Stomach (tissue), 9 donors: ENCODE measurements around the gene GFAP. TPM values are rescaled to one million over a fixed set of nuclear protein-coding genes. Genes with fewer than 3 reads are reported as not detected.
A peak's percentile ranks its signal among the peaks of the same experiment; 100 is the strongest.

Experiments used
- DNase-seq, 2 donors: peaks; one replicate each; pipeline versions ENCODE4 v3.0.0 to v3.0.0-alpha.2; 2013 to 2019
- H3K27ac ChIP-seq, 5 donors: fragments of 200-600 bp in 4 of 5; sonication (generic) in 4 of 5; one replicate each; pipeline ENCODE4 v1.5.1; 2013 to 2019; ENCODE audit warnings: mild to moderate bottlenecking in 1 of 5, moderate library complexity in 1 of 5
- H3K27me3 ChIP-seq, 3 donors: fragments of 200-600 bp; sonication (generic); one replicate each; pipeline ENCODE4 v1.5.1; 2017 to 2019; ENCODE audit warnings: mixed run types in 1 of 3
- H3K36me3 ChIP-seq, 4 donors: fragments of 200-600 bp; sonication (generic); 1 replicate in 3 of 4; 2 replicates in 1 of 4; pipeline ENCODE4 v1.5.1; 2016 to 2019
- H3K4me1 ChIP-seq, 4 donors: fragments of 200-600 bp; sonication (generic); one replicate each; pipeline ENCODE4 v1.5.1; 2016 to 2019
- H3K4me3 ChIP-seq, 4 donors: fragments of 200-600 bp; sonication (generic) in 3 of 4; one replicate each; pipeline ENCODE4 v1.5.1; 2016 to 2019; ENCODE audit warnings: mild to moderate bottlenecking in 1 of 4
- H3K9me3 ChIP-seq, 4 donors: fragments of 200-600 bp; sonication (generic); one replicate each; pipeline ENCODE4 v1.5.1; 2016 to 2019
- CTCF ChIP-seq, 7 experiments: fragments of 450-650 bp in 4 of 7; fragments of 200-600 bp in 3 of 7; sonication (generic) in 3 of 7; IDR thresholded peaks; one replicate each; pipeline ENCODE4 v1.5.1; 2016 to 2019; ENCODE audit warnings: antibody characterized with exemption in 7 of 7, control low read depth in 2 of 7, mild to moderate bottlenecking in 1 of 7
- EP300 ChIP-seq: sonication (generic); formaldehyde crosslinking; IDR thresholded peaks from one replicate; pipeline ENCODE4 v1.6.1; 2017; ENCODE audit warnings: antibody characterized with exemption
- POLR2A ChIP-seq, 4 donors: fragments of 450-650 bp; IDR thresholded peaks; one replicate each; pipeline ENCODE4 v1.6.1; 2016; ENCODE audit warnings: antibody characterized with exemption in 4 of 4, control low read depth in 2 of 4, mild to moderate bottlenecking in 1 of 4, moderate library complexity in 1 of 4
- POLR2AphosphoS5 ChIP-seq, 3 donors: sonication (generic); formaldehyde crosslinking; IDR thresholded peaks; one replicate each; pipeline ENCODE4 v1.6.1; 2016; ENCODE audit warnings: antibody characterized with exemption in 3 of 3
- WGBS, 5 donors: extraction: QIAGEN DNeasy Blood & Tissue Kit in 3 of 5; methylation state at CpG; one replicate each; pipeline versions ENCODE4 v1.1.5 to v1.1.7; 2013 to 2018; 5-methylcytosine and 5-hydroxymethylcytosine counted together
- intact Hi-C: fragments of 100-400 bp; cut with DNase I; formaldehyde crosslinking; loops from one replicate; pipeline ENCODE4 v1.15.1; 2023; ENCODE audit warnings: low total_unique reads
- polyA plus RNA-seq, 3 donors: library from polyadenylated mRNA; stranded (reverse); fragments of 200-250 nt; gene quantifications; one replicate each; pipeline ENCODE4 v1.2.3, GENCODE V29; 2013
- total RNA-seq, 5 donors: library from RNA; depleted of rRNA; stranded (reverse); fragments of >200 nt; gene quantifications; one replicate each; pipeline versions ENCODE4 v1.1.0 to v1.2.3, GENCODE V29; 2014 to 2016
- donor health status: healthy with polysubstance abuse.
- donor health status: Bipolar disorder and iron deficiency.
- donor health status: healthy.

The GFAP gene
- total and polyA plus RNA-seq, 8 donors: 0.15 to 9.7 (median 0.80) TPM; not detected in 4

DNA sequence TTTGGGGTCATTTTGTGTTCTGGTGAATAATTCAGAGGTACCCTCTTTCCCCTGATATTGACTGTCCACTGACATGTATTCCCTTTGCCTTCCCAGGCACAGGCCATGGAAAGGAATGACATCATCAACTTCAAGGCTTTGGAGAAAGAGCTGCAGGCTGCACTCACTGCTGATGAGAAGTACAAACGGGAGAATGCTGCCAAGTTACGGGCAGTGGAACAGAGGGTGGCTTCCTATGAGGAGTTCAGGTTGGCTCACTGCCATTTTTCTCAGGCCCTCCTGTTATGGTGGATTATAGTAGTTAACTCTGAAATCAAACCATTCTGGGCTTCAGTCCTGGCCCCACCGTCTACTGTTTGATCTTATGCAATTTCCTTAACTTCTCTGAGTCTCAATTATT, 14.4 kb downstream of the GFAP start:
- Histone ChIP-seq H3K4me1 (peaks cover 31 to 50% (median 44%) of the 10 kb centered on the region in 4 donors), H3K27ac (peak overlapping the region in 2 of 5 donors; percentile 93), H3K4me3 (no peak overlapping the region), H3K9me3 (no peaks in the 10 kb centered on the region), H3K27me3 (no peaks in the 10 kb centered on the region), H3K36me3 (peaks cover 0 to 10% (median 6%) of the 10 kb centered on the region in 4 donors)
- TF ChIP-seq POLR2AphosphoS5 (IDR thresholded peaks at IDR 0.05) (peak in 1 of 3 donors; percentile 30), EP300 (no peak)
- DNase-seq: peak in 1 of 2 donors; percentile 79
- intact Hi-C loops: no loop called here
- WGBS, 5 donors: 21 to 39% (median 30%) methylated on average over 3 of the region's 3 CpGs

DNA sequence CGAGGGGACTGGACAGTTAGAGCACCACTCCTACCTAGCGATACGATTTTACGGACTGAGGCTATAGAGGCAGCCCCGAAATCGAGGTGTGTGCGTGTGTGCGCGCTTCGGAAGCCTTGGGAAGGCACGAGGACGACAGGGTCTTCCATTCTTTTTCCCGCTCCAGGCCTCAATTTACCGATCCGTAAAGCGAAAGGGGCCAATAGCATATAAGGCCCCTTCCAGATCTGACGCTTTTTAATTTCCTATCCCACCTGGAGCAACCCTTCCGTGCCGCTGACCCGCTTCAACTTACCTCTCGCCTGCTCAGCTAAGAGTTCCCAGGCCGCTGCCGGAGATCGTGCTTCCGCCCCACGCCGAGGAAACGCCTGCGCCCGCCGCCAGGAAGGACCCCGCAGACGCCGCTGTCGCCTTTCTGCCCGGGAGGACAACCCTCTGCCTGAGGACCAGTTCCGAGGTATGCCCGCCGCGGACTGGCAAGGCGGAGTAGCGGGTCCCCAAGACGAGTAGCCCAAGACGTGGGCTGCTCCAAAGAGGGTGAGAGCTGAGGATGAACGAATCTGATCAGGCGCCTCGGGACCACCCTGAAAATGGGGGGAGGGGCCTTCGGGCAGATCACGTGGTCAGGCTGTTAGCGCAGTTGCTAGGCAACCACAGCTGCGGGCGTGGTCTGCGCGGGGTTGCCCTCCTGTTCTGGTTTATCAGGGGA, 16.1 kb downstream of the GFAP start, which contains the start of gene EFTUD2:
TSS of gene EFTUD2 (minus strand) at position 372 of the 709 bp plus-strand sequence. CDS start 4,924 bp downstream, outside the sequence.
- intact Hi-C loops: no loop called here

DNA sequence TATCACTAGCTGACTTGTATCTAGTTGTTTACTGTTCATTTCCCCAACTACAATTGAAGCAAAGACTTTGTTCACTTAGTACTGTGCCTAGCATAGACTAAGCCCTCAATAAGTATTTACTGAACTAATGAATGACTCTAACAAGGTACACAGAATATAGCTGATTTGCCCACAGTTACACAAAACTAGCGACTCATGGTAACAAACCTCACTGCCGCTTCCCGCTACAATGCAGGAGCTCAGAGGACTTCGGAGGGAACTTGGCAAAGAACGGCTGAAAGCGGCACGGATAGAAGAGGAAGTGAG, 16.6 kb downstream of the GFAP start:
- Histone ChIP-seq H3K27me3 (no peaks in the 10 kb centered on the region), H3K4me3 (peak overlapping the region; percentile 63 to 94 (median 84)), H3K4me1 (peaks cover 28 to 55% (median 40%) of the 10 kb centered on the region in 4 donors), H3K36me3 (peaks cover 6 to 24% (median 20%) of the 10 kb centered on the region in 4 donors), H3K9me3 (no peaks in the 10 kb centered on the region), H3K27ac (peak overlapping the region; percentile 89 to 97 (median 93))
- intact Hi-C loops: no loop called here
- no peak for DNase-seq
- 0 to 2% (median 0%) methylated on average over 7 of the region's 7 CpGs for WGBS, 5 donors
- TF ChIP-seq POLR2AphosphoS5 (IDR thresholded peaks at IDR 0.05): no peak

More for the DNA sequence above, 16.1 kb downstream of the GFAP start, which contains the start of gene EFTUD2:
- peak; percentile 65 to 92 (median 72) for TF ChIP-seq POLR2AphosphoS5 (IDR thresholded peaks at IDR 0.05)
- peak in 1 of 4 donors; percentile 16 for TF ChIP-seq POLR2A (IDR thresholded peaks at IDR 0.05)
- TF ChIP-seq CTCF (IDR thresholded peaks at IDR 0.05): peak in 1 of 7 experiments; percentile 36
- no peak for TF ChIP-seq EP300
- H3K9me3 ChIP-seq: no peaks in the 10 kb centered on the region
- H3K4me1 ChIP-seq: peaks cover 28 to 55% (median 40%) of the 10 kb centered on the region in 4 donors
- peak within 1 kb of the TSS; percentile 63 to 94 (median 84) for H3K4me3 ChIP-seq
- 0% methylated on average over 39 to 54 of the region's 54 CpGs for WGBS, 5 donors
- no peaks in the 10 kb centered on the region for H3K27me3 ChIP-seq
- DNase-seq: peak; percentile 92 to 98
- peak within 1 kb of the TSS; percentile 89 to 97 (median 93) for H3K27ac ChIP-seq
- H3K36me3 ChIP-seq: peaks cover under 1 to 19% (median 15%) of the 10 kb centered on the region in 4 donors

- Histone ChIP-seq H3K9me3 (no peaks in the 10 kb centered on the region), H3K27me3 (no peaks in the 10 kb centered on the region), H3K27ac (no peak overlapping the region), H3K4me1 (peaks cover 13 to 47% (median 30%) of the 10 kb centered on the region in 4 donors), H3K36me3 (peaks cover 19 to 58% (median 53%) of the 10 kb centered on the region in 4 donors), H3K4me3 (no peak overlapping the region)
- no peak for DNase-seq
- intact Hi-C loops: no loop called here
- 92 to 99% (median 96%) methylated on average over 4 of the region's 4 CpGs for WGBS, 5 donors
- no peak for TF ChIP-seq POLR2A (IDR thresholded peaks at IDR 0.05)
- no peak for TF ChIP-seq POLR2AphosphoS5 (IDR thresholded peaks at IDR 0.05)
- TF ChIP-seq CTCF (IDR thresholded peaks at IDR 0.05): no peak
- no peak for TF ChIP-seq EP300
Observed at GRCh38 chr17:44894642-44895041, 20.7 kb downstream of the GFAP start.

DNA sequence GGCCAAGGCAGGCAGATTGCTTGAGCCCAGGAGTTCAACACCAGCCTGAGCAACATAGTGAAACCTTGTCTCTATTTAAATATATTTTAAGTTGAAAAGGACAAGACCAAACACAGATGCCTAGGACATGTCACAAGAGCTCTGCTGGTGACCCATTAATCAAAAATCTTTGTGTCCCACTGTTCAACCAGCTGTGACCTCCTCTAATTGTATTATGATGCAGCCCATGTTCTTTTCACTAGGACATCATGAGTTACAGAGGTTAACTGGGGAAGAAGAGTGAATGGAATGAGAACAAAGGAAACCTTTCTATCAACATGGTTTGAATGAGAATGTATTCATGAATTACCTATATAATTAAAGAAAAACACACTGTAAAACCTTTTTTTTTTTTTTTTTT, 23.1 kb downstream of the GFAP start:
- H3K4me1 ChIP-seq: peaks cover 0 to 41% (median 21%) of the 10 kb centered on the region in 4 donors
- H3K36me3 ChIP-seq: peaks cover 19 to 80% (median 63%) of the 10 kb centered on the region in 4 donors
- DNase-seq: no peak
- H3K4me3 ChIP-seq: no peak overlapping the region
- H3K27me3 ChIP-seq: no peaks in the 10 kb centered on the region
- intact Hi-C loops: no loop called here
- no peak for TF ChIP-seq POLR2AphosphoS5 (IDR thresholded peaks at IDR 0.05)
- TF ChIP-seq CTCF (IDR thresholded peaks at IDR 0.05): no peak
- no peak for TF ChIP-seq POLR2A (IDR thresholded peaks at IDR 0.05)
- TF ChIP-seq EP300: no peak
- H3K9me3 ChIP-seq: no peaks in the 10 kb centered on the region
- H3K27ac ChIP-seq: no peak overlapping the region
